H1 (cell line): ENCODE results near the gene PPM1N. TPM values are rescaled to one million over a fixed set of nuclear protein-coding genes. Genes with fewer than 3 reads are reported as not detected.

ENCODE experiments used
- CTCF ChIA-PET: fragments of 300-600 bp; sonication (Branson Sonifier 250); formaldehyde crosslinking; loops from one replicate; lab custom pipeline; 2021; ENCODE audit not compliant: partially characterized antibody; lab: Charles Lee
- POLR2A ChIA-PET: fragments of 300-600 bp; sonication (Branson Sonifier 250); formaldehyde crosslinking; loops from one replicate; lab custom pipeline; 2021; ENCODE audit warnings: inconsistent platforms; ENCODE audit not compliant: partially characterized antibody; lab: Charles Lee
- DNase-seq, 2 experiments: peaks; one replicate each; pipeline versions ENCODE4 v3.0.0 to v3.0.0-alpha.2; 2010 to 2022; ENCODE audit warnings: low spot score in 2 of 2, low read depth in 1 of 2, mixed read lengths in 1 of 2
- FAIRE-seq: peaks from 2 replicates; lab custom pipeline; 2011; peaks lifted over from hg19 to GRCh38; lab: Jason Lieb, UNC
- H2AFZ ChIP-seq: 2 replicates; pipeline ENCODE4 v1.8.1; 2012; ENCODE audit warnings: low read length, inconsistent platforms
- H2AK5ac ChIP-seq: 2 replicates; pipeline ENCODE4 v1.6.1; 2013; ENCODE audit warnings: low read depth, low read length
- H2BK120ac ChIP-seq: replicated peaks from 2 replicates; pipeline ENCODE3; 2013; ENCODE audit warnings: low read depth, low read length, inconsistent platforms
- H2BK12ac ChIP-seq: 2 replicates; pipeline ENCODE4 v1.6.1; 2013; ENCODE audit warnings: low read depth, low read length
- H2BK15ac ChIP-seq: 2 replicates; pipeline ENCODE4 v1.6.1; 2013; ENCODE audit warnings: low read length
- H2BK20ac ChIP-seq: 2 replicates; pipeline ENCODE4 v1.6.1; 2013; ENCODE audit warnings: low read length
- H2BK5ac ChIP-seq: 2 replicates; pipeline ENCODE4 v1.6.1; 2013; ENCODE audit warnings: low read depth, low read length
- H3K14ac ChIP-seq: 2 replicates; pipeline ENCODE4 v1.6.1; 2013; ENCODE audit warnings: inconsistent platforms; ENCODE audit not compliant: insufficient read length
- H3K18ac ChIP-seq: 2 replicates; pipeline ENCODE4 v1.6.1; 2013; ENCODE audit warnings: low read length; ENCODE audit errors: extremely low read depth
- H3K23ac ChIP-seq: 2 replicates; pipeline ENCODE4 v1.6.1; 2013; ENCODE audit warnings: inconsistent platforms; ENCODE audit not compliant: insufficient read length
- H3K23me2 ChIP-seq: 2 replicates; pipeline ENCODE4 v1.6.1; 2013; ENCODE audit warnings: low read depth, low read length
- H3K27ac ChIP-seq: 2 replicates; pipeline ENCODE4 v1.6.1; 2011; ENCODE audit warnings: low read depth, low read length, inconsistent platforms
- H3K27me3 ChIP-seq, 4 experiments: replicated peaks in 1 of 4; 1 replicate in 1 of 4; 2 replicates in 3 of 4; pipeline versions ENCODE4 v1.6.1 to v1.8.1; 2011 to 2013; ENCODE audit warnings: low read length in 3 of 4, mild to moderate bottlenecking in 3 of 4, inconsistent platforms in 2 of 4, mixed read lengths in 2 of 4, moderate library complexity in 1 of 4; ENCODE audit not compliant: control insufficient read depth in 3 of 4, insufficient read depth in 3 of 4; ENCODE audit errors: extremely low read depth in 1 of 4
- H3K36me3 ChIP-seq, 4 experiments: 2 replicates each; pipeline versions ENCODE4 v1.6.1 to v1.8.1; 2011 to 2013; ENCODE audit warnings: mild to moderate bottlenecking in 4 of 4, low read length in 3 of 4, moderate library complexity in 2 of 4, control low read depth in 1 of 4, inconsistent platforms in 1 of 4; ENCODE audit not compliant: insufficient read depth in 4 of 4, control insufficient read depth in 2 of 4
- H3K4ac ChIP-seq: replicated peaks from 2 replicates; pipeline ENCODE3; 2013; ENCODE audit warnings: low read length, low read depth, mixed read lengths, inconsistent platforms; ENCODE audit not compliant: insufficient read length
- H3K4me1 ChIP-seq, 4 experiments: replicated peaks in 1 of 4; 1 replicate in 1 of 4; 2 replicates in 3 of 4; pipeline versions ENCODE4 v1.6.1 to v1.8.1; 2011 to 2013; ENCODE audit warnings: low read length in 3 of 4, inconsistent platforms in 2 of 4, mixed read lengths in 1 of 4; ENCODE audit not compliant: insufficient read depth in 4 of 4, control insufficient read depth in 3 of 4
- H3K4me2 ChIP-seq, 2 experiments: 2 replicates each; pipeline versions ENCODE4 v1.6.1 to v1.8.1; 2011 to 2013; ENCODE audit warnings: low read depth in 2 of 2, low read length in 2 of 2, control low read depth in 1 of 2, inconsistent platforms in 1 of 2, mild to moderate bottlenecking in 1 of 2; ENCODE audit not compliant: insufficient read depth in 1 of 2
- H3K4me3 ChIP-seq, 4 experiments: fragments of 200-600, 300-600 bp in 1 of 4; sonication (generic), shearing (Covaris generic), sonication (Bioruptor Twin) in 1 of 4; 2 replicates each; pipeline versions ENCODE4 v1.5.1 to v1.8.1; 2011 to 2016; ENCODE audit warnings: low read length in 4 of 4, low read depth in 3 of 4, control low read depth in 2 of 4, inconsistent platforms in 2 of 4, mild to moderate bottlenecking in 2 of 4, mixed read lengths in 1 of 4, moderate library complexity in 1 of 4; ENCODE audit not compliant: insufficient read depth in 2 of 4; ENCODE audit errors: extremely low read depth in 1 of 4
- H3K56ac ChIP-seq: replicated peaks from 2 replicates; pipeline ENCODE3; 2013; ENCODE audit warnings: low read depth, mild to moderate bottlenecking, mixed read lengths, low read length, inconsistent platforms; ENCODE audit not compliant: insufficient read length
- H3K79me1 ChIP-seq: 2 replicates; pipeline ENCODE4 v1.6.1; 2013; ENCODE audit warnings: low read depth, low read length, control low read depth
- H3K79me2 ChIP-seq, 2 experiments: 2 replicates each; pipeline versions ENCODE4 v1.6.1 to v1.8.1; 2012 to 2013; ENCODE audit warnings: low read length in 2 of 2, mild to moderate bottlenecking in 2 of 2, inconsistent platforms in 1 of 2; ENCODE audit not compliant: insufficient read depth in 2 of 2, control insufficient read depth in 1 of 2
- H3K9ac ChIP-seq, 4 experiments: replicated peaks in 1 of 4; 1 replicate in 1 of 4; 2 replicates in 3 of 4; pipeline versions ENCODE4 v1.6.1 to v1.8.1; 2011 to 2013; ENCODE audit warnings: low read depth in 3 of 4, low read length in 3 of 4, control low read depth in 2 of 4, mild to moderate bottlenecking in 2 of 4, moderate library complexity in 2 of 4, inconsistent platforms in 1 of 4; ENCODE audit errors: extremely low read depth in 1 of 4
- H3K9me3 ChIP-seq, 2 experiments: 2 replicates each; pipeline versions ENCODE4 v1.6.1 to v1.8.1; 2012 to 2013; ENCODE audit warnings: mild to moderate bottlenecking in 2 of 2, moderate library complexity in 2 of 2, control low read depth in 1 of 2, inconsistent platforms in 1 of 2, low read depth in 1 of 2, low read length in 1 of 2, mixed read lengths in 1 of 2; ENCODE audit not compliant: insufficient read depth in 2 of 2
- H4K20me1 ChIP-seq, 2 experiments: replicated peaks in 1 of 2; 2 replicates each; pipeline versions ENCODE3 to v1.8.1; 2011 to 2013; ENCODE audit warnings: inconsistent platforms in 2 of 2, low read length in 2 of 2, mild to moderate bottlenecking in 1 of 2; ENCODE audit not compliant: insufficient read depth in 2 of 2, control insufficient read depth in 1 of 2
- H4K5ac ChIP-seq: 2 replicates; pipeline ENCODE4 v1.6.1; 2013; ENCODE audit warnings: low read length, low read depth, mixed read lengths, inconsistent platforms; ENCODE audit not compliant: insufficient read length
- H4K8ac ChIP-seq: 2 replicates; pipeline ENCODE4 v1.8.0; 2013; ENCODE audit warnings: mild to moderate bottlenecking, moderate library complexity, low read length, inconsistent platforms; ENCODE audit not compliant: insufficient read depth; ENCODE audit errors: extremely low read depth
- H4K91ac ChIP-seq: replicated peaks from 2 replicates; pipeline ENCODE3; 2013; ENCODE audit warnings: low read length, mixed read lengths, inconsistent platforms; ENCODE audit not compliant: insufficient read length
- BCL11A ChIP-seq, 2 experiments: IDR thresholded peaks; one replicate each; pipeline ENCODE4 v1.6.1; 2011; ENCODE audit warnings: low read depth in 2 of 2, low read length in 2 of 2, mild to moderate bottlenecking in 2 of 2
- BRCA1 ChIP-seq: IDR thresholded peaks from 2 replicates; pipeline ENCODE4 v1.6.1; 2012; ENCODE audit warnings: low read depth, low read length, improper control_type of control experiment
- CBX8 ChIP-seq: fragments of 300-800, 300-1000 bp; sonication (generic); IDR thresholded peaks from 2 replicates; pipeline ENCODE4 v1.7.1; 2016; ENCODE audit warnings: low read depth, low read length, borderline replicate concordance
- CTBP2 ChIP-seq: IDR thresholded peaks from 2 replicates; pipeline ENCODE4 v1.7.0; 2011; ENCODE audit warnings: borderline replicate concordance, mild to moderate bottlenecking, moderate library complexity, mixed read lengths, low read length; ENCODE audit not compliant: insufficient read depth, insufficient read length
- KDM5A ChIP-seq: fragments of 200-600 bp; IDR thresholded peaks from 2 replicates; pipeline ENCODE4 v1.7.1; 2012; ENCODE audit warnings: mild to moderate bottlenecking, low read length, inconsistent platforms, mixed read lengths
- POLR2A ChIP-seq, 2 experiments: IDR thresholded peaks; 1 replicate in 1 of 2; 2 replicates in 1 of 2; pipeline ENCODE4 v1.6.1; 2011; ENCODE audit warnings: low read depth in 2 of 2, low read length in 2 of 2, mild to moderate bottlenecking in 2 of 2; ENCODE audit errors: control extremely low read depth in 1 of 2
- SAP30 ChIP-seq: fragments of 300-600 bp; sonication (generic); IDR thresholded peaks from 2 replicates; pipeline ENCODE4 v1.7.1; 2012; ENCODE audit warnings: low read length, moderate library complexity, mild to moderate bottlenecking, inconsistent platforms; ENCODE audit not compliant: insufficient read depth, insufficient replicate concordance
- SP1 ChIP-seq: IDR thresholded peaks from 2 replicates; pipeline ENCODE4 v1.6.1; 2011; ENCODE audit warnings: low read depth, low read length
- SP4 ChIP-seq: IDR thresholded peaks from 2 replicates; pipeline ENCODE4 v1.6.1; 2012; ENCODE audit warnings: low read length, inconsistent platforms
- TAF7 ChIP-seq: optimal IDR thresholded peaks from 2 replicates; pipeline ENCODE3; 2011; ENCODE audit warnings: low read depth, mild to moderate bottlenecking, inconsistent platforms, low read length, moderate library complexity, borderline replicate concordance
- WGBS, 2 experiments: shearing (Covaris generic) in 1 of 2; methylation state at CpG; one replicate each; pipeline versions ENCODE4 v1.1.6 to v1.1.7; 2013 to 2015; ENCODE audit warnings: low lambda C conversion rate in 2 of 2, mixed read lengths in 2 of 2, inconsistent platforms in 1 of 2, low coverage in 1 of 2, missing lambda C conversion rate in 1 of 2; ENCODE audit not compliant: insufficient replicate concordance in 2 of 2, insufficient coverage in 1 of 2, insufficient read length in 1 of 2; ENCODE audit errors: extremely low coverage in 1 of 2, missing lambda C conversion rate in 1 of 2; 5-methylcytosine and 5-hydroxymethylcytosine counted together
- polyA plus RNA-seq, 7 experiments: library from polyadenylated mRNA; depleted of rRNA in 3 of 7; stranded (reverse) in 5 of 7; unstranded in 2 of 7; fragments of >200 nt in 5 of 7; fragments of 200-250 nt in 2 of 7; gene quantifications; 1 replicate in 5 of 7; 2 replicates in 1 of 7; 4 replicates in 1 of 7; pipeline versions ENCODE4 v1.2.1 to v1.2.3, GENCODE V29; 2011 to 2013; ENCODE audit warnings: missing spikeins in 2 of 7, mixed read lengths in 2 of 7
- total RNA-seq: library from RNA; stranded (reverse); fragmentation: NEBNext Ultra II Directional; extraction: Animal tissue kit (Norgen Biotek cat#: 25700); gene quantifications from 2 replicates; pipeline ENCODE4 v1.2.1, GENCODE V29; 2021
- TF ChIP-seq, protein P1 (sequence below): IDR thresholded peaks from 2 replicates; pipeline ENCODE4 v1.6.1; 2011; ENCODE audit warnings: low read length, improper control_type of control experiment
- TF ChIP-seq, protein P2 (sequence below): IDR thresholded peaks from 2 replicates; pipeline ENCODE4 v1.6.1; 2011; ENCODE audit warnings: low read depth, mild to moderate bottlenecking, low read length; ENCODE audit not compliant: insufficient read depth

PPM1N gene
- total and polyA plus RNA-seq, 2 of the 8 experiments (the other 6 are each of a cell fraction or from before 2014, with no cell fraction given) = 12.2 to 14.4 TPM

DNA sequence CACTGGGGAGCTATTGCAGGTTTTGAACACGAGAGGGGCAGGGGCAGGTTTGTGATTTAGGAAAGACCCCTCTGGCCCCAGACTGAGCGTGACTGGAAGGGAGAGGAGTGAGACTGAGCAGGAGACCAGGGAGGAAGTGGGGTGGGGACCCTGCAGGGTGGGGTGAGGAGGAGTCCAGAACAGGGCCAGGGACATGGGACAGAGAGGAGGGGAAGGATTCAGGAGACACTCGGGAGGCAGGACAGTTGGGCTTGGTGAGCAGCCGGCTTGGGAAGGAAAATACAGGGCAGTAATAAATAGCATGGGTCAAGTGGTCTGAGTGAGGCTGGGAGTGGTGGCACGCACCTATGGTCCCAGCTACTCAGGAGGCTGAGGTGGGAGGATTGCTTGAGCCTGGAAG is 21.1 kb upstream of the PPM1N start:
- no peaks in the 10 kb centered on the region for H3K79me1 ChIP-seq
- no peak overlapping the region for H4K8ac ChIP-seq
- DNase-seq (no peak), FAIRE-seq (no peak)
- H2AK5ac ChIP-seq = no peak overlapping the region
- H3K23ac ChIP-seq = no peak overlapping the region
- ChIA-PET POLR2A (interaction anchor here (0.9 to 5.7 kb wide), 7 partner anchors 9 to 71 kb away, joined by 3 to 52 read pairs (median 7); partner anchors contain the start of genes FOSB and POLR1G), CTCF (interaction anchor here (0.6 to 32.9 kb wide), 15 partner anchors 8 to 166 kb away, joined by 3 to 760 read pairs (median 7); partner anchors contain the start of genes ERCC1, FOSB and PPP1R13L)
- H3K9me3 ChIP-seq = no peaks in the 10 kb centered on the region
- H4K5ac ChIP-seq = no peak overlapping the region
- H2BK5ac ChIP-seq = no peak overlapping the region
- no peaks in the 10 kb centered on the region for H3K79me2 ChIP-seq
- H3K23me2 ChIP-seq = peaks cover 9% of the 10 kb centered on the region
- WGBS, 2 experiments = 72% methylated on average over 4 of the region's 5 CpGs; no CpG with 5 or more reads in 1 of the 2 experiments
- H3K4me3 ChIP-seq = no peak overlapping the region
- H3K9ac ChIP-seq = no peak overlapping the region
- H3K14ac ChIP-seq = no peak overlapping the region
- no peak overlapping the region for H2AFZ ChIP-seq
- no peaks in the 10 kb centered on the region for H4K20me1 ChIP-seq
- no peaks in the 10 kb centered on the region for H3K36me3 ChIP-seq
- no peak overlapping the region for H2BK15ac ChIP-seq
- H4K91ac ChIP-seq = no peak overlapping the region
- H3K27me3 ChIP-seq = peaks cover 0 to 9% (median 8%) of the 10 kb centered on the region in 4 experiments; a peak in 4 of 7 replicates
- peak overlapping the region in 1 of 2 experiments; percentile 21; a peak in 1 of 4 replicates for H3K4me2 ChIP-seq
- no peak overlapping the region for H2BK12ac ChIP-seq
- peaks cover 5 to 10% (median 7%) of the 10 kb centered on the region in 4 experiments for H3K4me1 ChIP-seq
- no peak overlapping the region for H3K27ac ChIP-seq
- H2BK120ac ChIP-seq = no peak overlapping the region
- H3K18ac ChIP-seq = no peak overlapping the region
- no peak overlapping the region for H3K56ac ChIP-seq
- H2BK20ac ChIP-seq = no peak overlapping the region
- H3K4ac ChIP-seq = no peak overlapping the region
- TF ChIP-seq TAF7 = no peak
- TF ChIP-seq SAP30 = no peak
- TF ChIP-seq BRCA1 = no peak
- TF ChIP-seq CTBP2 = no peak
- no peak for TF ChIP-seq POLR2A (IDR thresholded peaks at IDR 0.05; ENCODE audit: control extremely low read depth in 1 of 2, low read depth in 2 of 2, low read length in 2 of 2)
- TF ChIP-seq BCL11A (IDR thresholded peaks at IDR 0.05; ENCODE audit: low read depth in 2 of 2, low read length in 2 of 2) = no peak
- TF ChIP-seq CBX8 = no peak
- no peak for TF ChIP-seq SP1
- TF ChIP-seq, protein P1, sequence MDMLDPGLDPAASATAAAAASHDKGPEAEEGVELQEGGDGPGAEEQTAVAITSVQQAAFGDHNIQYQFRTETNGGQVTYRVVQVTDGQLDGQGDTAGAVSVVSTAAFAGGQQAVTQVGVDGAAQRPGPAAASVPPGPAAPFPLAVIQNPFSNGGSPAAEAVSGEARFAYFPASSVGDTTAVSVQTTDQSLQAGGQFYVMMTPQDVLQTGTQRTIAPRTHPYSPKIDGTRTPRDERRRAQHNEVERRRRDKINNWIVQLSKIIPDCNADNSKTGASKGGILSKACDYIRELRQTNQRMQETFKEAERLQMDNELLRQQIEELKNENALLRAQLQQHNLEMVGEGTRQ = no peak
- TF ChIP-seq KDM5A = no peak
- TF ChIP-seq, protein P2, sequence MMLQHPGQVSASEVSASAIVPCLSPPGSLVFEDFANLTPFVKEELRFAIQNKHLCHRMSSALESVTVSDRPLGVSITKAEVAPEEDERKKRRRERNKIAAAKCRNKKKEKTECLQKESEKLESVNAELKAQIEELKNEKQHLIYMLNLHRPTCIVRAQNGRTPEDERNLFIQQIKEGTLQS = no peak
- no peak for TF ChIP-seq SP4
